Middle frontal gyrus (tissue), 1 donor: Measurements from ENCODE around the gene AUTS2.

Experiments
- DNase-seq: peaks from one replicate; pipeline ENCODE4 v3.0.0-alpha.2; 2015; ENCODE audit warnings: low spot score; ENCODE audit errors: extremely low spot score

AUTS2 gene

GRCh38 chr7:70570961-70571360, 972.7 kb downstream of the AUTS2 start:
- DNase-seq: no peak

DNA sequence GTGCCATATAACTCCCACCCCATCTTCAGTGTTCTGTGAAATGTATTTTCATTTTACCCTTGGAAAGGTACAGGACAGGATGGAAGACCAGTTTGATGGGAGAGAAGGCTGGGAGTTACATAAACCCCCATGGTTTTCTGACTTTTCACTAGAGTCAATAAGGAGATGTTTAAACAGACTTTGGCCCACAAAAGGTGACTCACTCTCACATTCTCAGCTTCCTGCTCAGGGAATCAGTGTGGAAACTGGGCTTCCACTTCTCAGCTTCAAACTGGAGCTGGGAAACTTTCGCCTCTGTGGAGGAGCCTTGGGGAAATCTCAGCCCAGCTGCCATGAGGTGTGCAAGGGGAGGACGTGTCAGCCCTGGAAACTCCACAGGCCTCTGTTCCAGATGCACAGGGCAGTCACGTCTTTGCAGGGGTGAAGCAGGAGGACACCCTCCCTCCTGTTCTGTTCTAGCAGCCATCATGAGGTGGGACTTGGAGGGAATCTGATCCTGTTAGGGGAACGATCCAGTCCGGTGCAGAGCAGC, 973.2 kb downstream of the AUTS2 start:
- no peak for DNase-seq

DNA sequence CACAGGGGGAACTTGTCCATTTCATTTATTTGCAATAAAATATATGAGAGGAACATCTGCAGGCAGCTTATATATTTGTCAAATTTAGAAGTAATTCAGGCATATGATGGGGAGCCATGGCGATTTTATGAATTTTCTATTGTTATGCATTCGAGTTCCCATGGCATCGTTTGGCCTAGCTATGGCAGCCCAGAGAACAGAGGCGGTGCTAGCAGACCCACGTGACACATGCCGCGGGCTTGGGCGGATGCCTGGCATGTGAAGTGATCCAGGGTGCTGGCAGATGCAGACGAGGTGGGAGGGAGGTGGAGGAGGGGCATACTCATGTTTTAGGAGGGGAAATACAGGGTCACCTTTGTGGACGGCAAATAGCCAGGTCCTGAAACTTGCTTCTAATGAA, 973.7 kb downstream of the AUTS2 start:
- DNase-seq: no peak

GRCh38 chr7:70572571-70572970, 974.3 kb downstream of the AUTS2 start:
- DNase-seq: no peak

DNA sequence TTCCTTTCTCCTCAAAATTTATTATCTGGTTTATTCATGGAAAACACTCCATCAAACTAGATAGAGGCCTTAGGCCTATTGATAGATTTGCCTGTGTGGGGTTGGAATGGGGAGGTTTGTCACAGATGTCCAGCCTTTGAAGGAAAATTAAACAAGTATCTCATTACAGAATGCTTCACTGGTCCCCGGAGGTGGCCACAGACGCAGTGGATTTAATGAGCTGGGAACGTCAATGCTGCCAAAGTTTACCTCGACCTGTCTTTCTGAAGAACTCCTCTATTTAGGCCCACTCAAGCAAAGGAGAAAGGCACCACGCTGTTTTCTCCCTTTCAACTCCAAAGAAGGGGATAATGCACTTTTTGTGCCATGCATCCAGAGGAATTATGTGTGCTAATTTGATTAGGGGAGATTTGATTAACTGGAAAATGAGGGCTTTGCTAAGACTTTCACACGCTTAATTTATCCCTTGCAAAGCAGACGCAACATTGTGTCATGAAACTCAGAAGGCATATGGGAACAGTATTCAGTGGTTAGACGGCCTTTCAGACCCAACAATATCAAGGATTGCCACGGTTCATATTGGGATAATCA, 974.9 kb downstream of the AUTS2 start:
- no peak for DNase-seq

DNA sequence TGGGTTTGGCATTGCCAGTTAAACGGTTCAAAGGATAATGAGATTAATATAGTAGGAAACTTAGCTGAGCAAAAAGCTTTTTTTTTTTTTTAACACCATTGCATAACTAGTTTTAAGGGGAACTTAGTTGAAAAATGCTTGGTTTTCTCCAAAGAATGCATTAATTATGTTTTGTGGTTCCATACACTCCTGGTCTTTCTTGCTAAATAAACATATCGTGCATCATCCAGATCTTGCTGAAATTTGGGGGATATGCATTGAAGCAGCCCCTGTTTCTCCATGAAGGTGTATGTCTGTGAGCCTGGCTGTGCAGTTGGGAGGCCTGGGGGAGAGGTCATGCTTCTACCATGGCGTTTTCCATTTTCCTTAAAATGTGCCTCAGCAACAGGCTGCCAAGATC, 975.4 kb downstream of the AUTS2 start:
- no peak for DNase-seq

- DNase-seq: no peak
Measured at GRCh38 chr7:70574314-70574834, 976.1 kb downstream of the AUTS2 start.

- no peak for DNase-seq
Measured at GRCh38 chr7:70574970-70575799, 976.9 kb downstream of the AUTS2 start.

- DNase-seq: no peak
Measured at GRCh38 chr7:70577078-70577477, 978.8 kb downstream of the AUTS2 start.

DNA sequence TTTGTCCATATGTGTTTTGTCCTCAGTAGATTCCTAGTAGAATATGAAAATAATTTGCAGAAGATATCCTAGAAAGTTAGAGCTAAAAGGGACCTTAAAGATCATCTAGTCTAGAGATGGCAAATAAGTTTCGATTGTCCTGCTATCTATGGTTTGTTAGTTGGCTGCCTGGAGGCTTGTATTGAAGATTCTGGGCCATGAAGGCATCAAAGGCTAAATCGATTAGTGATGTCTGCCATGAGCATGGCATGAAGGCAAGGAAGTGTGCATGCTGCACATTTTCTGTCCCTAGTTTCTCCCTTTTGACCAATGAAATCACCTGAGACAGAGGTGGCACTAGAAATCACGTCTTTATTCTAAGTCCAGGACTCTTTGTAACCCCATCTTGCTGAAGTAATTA, 979.9 kb downstream of the AUTS2 start:
- DNase-seq: no peak

- DNase-seq: no peak
Measured at GRCh38 chr7:70579397-70580097, 981.3 kb downstream of the AUTS2 start.

GRCh38 chr7:70580161-70580560, 981.9 kb downstream of the AUTS2 start:
- DNase-seq: no peak

DNA sequence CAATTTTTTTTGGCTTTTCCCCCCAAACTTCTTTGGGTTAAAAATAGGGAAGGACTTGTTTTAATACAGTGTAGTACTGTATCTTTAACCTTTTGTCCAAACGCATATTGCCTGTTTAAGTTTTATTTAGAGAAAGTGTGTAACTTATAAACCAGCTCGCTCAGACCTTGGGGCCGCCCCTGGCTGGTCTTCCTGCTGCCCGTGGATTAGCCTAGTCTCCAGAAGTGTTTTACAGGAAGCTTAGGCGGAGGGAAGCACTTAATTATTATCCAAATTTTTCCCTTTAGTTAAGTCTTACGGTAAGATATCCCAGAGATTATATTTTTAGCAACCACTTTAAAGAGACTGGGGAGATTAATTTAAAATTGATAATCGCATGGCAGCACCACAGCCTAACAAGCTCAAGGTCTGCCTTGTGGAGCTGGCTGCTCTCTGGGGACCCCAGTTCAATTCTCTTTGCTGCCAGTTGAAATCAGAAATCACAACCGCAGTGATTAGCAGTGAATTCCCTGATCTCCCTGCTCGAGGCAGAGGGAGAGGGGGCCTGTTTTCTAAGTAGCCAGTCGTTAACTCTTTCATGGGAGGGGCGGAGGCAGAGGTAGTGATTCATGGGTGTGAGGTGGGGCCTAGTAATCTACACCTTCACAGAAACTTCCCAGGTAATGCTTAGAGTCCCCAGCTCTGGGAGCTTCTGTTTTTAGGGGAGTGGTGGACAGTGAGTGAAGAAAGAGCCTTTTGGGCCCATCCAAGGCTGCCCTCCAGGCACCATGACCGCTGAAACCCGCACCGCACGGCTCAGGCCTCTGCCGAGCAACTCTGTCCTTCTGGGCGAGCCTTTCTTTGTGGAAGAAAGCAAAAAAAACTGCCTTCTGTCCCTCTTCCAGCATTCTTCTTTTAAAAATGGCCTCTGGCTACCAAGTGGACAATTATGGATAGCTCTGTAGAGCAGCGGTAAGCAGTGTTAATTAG, 984.9 kb downstream of the AUTS2 start:
- DNase-seq: no peak

DNA sequence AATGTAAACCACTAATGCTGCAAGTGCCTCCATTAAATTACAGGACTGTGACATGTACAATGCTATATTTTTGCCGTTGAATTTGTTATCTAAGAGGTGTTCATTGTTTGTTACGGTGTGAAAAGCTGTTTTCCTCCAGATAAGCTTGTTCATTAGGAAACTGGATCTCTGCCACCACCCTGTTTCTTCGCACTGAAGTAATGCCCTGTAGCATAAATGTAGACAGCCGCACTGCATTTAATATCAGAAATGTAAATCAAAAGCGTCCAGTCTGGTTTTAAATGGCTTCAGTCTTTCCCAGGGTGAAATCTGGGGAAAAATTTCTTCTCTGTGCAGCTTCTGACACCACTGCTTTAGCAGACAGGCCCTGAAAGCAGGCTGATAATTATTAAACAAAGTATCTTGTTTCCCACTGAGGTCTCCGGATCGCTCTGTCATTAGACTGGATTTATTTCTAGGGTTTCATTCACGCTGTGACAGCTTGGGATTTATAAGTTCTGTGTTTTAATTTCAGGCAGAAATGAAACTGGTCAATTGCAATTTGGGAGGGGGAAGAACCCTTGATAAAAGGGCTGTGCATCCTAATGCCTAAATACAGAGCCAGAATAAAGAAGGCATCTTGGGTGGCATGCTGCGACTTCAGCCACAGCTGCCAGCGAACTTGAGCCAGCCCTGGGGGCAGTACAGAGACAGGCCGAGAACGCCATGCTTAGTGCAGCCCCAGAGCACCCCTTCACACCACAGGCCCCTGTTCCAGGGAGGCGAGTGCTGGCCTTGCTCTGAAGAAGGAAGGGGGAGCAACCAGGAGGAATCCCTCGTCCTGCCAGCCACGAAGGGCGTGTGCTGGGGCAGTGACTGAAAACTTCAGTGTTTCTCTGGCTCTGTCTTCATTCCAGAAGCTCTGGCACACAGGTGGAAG, 985.9 kb downstream of the AUTS2 start:
- no peak for DNase-seq

DNA sequence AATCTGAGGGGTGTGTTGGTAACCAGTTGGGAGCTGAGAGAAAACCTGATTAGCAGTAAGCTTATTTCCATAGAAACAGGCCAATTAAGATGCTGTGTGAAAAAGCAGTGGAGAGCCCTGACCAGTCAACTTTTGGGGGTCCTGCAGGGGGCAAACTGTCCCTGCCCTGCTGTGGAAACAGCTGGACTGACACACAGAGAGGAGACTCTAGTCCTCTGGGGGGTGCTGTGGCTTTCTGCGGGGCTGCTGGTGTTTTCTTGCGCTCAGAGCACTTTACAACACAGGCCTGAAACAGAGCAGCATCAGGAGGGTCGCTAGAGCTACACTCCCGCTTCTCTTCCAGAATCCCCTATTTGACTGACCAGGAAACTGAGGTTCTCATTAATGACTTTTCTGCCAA, 986.8 kb downstream of the AUTS2 start:
- no peak for DNase-seq

GRCh38 chr7:70586822-70587221, 988.5 kb downstream of the AUTS2 start:
- no peak for DNase-seq

GRCh38 chr7:70587739-70588138, 989.5 kb downstream of the AUTS2 start:
- no peak for DNase-seq

DNA sequence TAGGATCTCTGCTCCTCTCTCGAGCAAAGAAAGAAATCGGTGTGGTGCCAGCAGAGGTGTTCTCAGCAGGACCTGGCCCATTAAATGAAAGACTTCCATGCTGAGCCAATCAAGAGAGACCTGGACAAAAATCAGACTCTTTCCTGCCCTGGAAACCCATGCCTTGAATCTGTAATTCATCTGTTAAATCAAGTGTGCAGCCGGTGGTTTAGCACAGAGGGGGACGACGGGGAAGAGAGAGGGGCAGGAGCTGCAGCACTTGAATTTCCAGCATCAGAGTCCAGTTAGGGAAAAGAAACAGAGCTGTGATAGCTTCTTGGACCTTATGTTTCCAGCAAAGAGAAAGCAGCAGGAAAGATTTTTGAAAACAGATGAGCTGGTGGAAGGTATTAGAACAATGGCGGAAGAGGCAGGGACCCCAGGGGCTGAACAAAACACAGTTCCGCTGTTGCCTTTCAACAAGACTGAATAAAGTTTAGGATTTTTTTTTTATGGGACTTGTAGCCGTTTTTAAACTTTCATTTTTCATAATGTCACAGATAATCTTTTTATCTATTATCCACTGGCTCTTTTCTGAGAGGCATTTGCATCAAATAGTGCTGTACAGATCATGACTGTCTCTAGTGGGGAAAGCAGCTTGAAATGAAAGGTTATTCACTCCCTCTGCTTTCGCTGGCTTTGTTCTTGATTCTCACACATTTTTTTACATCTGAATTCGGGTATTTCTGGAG, 990.1 kb downstream of the AUTS2 start:
- DNase-seq: no peak

DNA sequence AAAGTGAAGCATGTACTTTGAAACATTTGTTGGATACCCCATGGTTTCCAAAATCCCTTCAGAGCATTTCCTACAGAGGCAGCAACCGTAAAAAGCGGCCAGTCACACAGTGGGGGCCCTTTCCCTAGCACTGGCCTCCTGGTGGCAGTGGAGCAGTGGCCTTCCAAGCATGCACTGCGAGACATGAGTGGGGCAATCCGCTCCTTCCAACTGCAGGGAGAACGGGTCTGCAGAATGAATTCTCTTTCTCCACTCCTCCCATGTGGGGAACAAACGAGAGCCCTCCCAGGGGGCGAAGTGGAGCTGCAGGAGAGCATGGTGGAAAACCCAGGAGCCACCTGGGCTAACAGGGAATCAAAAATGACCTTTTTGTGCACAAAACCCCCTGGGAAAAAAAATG, 990.7 kb downstream of the AUTS2 start:
- no peak for DNase-seq
